Aorta (tissue), 5 donors: ENCODE measurements around the gene EPHX1. TPM values are rescaled to one million over a fixed set of nuclear protein-coding genes. Genes with fewer than 3 reads are reported as not detected.

Experiments used
- ATAC-seq: fragments of 200-7000 bp; cut with Tn5 transposase; one replicate; pipeline ENCODE4 v1.9.1; 2022; ENCODE audit warnings: moderate library complexity; ENCODE audit not compliant: low FRiP score
- DNase-seq, 2 donors: peaks; one replicate each; pipeline ENCODE4 v3.0.0-alpha.2; 2020
- H3K27ac ChIP-seq, 2 donors: one replicate each; pipeline ENCODE4 v1.5.1; 2013; ENCODE audit warnings: low read length in 2 of 2, mild to moderate bottlenecking in 2 of 2, moderate library complexity in 2 of 2, control low read depth in 1 of 2, inconsistent platforms in 1 of 2, low read depth in 1 of 2
- H3K27me3 ChIP-seq, 2 donors: one replicate each; pipeline ENCODE4 v1.6.1; 2013; ENCODE audit warnings: control low read depth in 1 of 2, low read length in 1 of 2, mild to moderate bottlenecking in 1 of 2, moderate library complexity in 1 of 2; ENCODE audit not compliant: insufficient read depth in 2 of 2, control insufficient read depth in 1 of 2
- H3K36me3 ChIP-seq, 2 donors: one replicate each; pipeline ENCODE4 v1.6.1; 2013; ENCODE audit warnings: control low read depth in 1 of 2, low read length in 1 of 2, mild to moderate bottlenecking in 1 of 2; ENCODE audit not compliant: insufficient read depth in 2 of 2, control insufficient read depth in 1 of 2
- H3K4me1 ChIP-seq, 2 donors: one replicate each; pipeline ENCODE4 v1.6.1; 2013; ENCODE audit warnings: low read length in 2 of 2, control low read depth in 1 of 2, mild to moderate bottlenecking in 1 of 2, moderate library complexity in 1 of 2; ENCODE audit not compliant: insufficient read depth in 2 of 2, control insufficient read depth in 1 of 2
- H3K4me3 ChIP-seq, 2 donors: one replicate each; pipeline ENCODE4 v1.5.1; 2013; ENCODE audit warnings: low read length in 2 of 2, control low read depth in 1 of 2, mild to moderate bottlenecking in 1 of 2
- H3K9me3 ChIP-seq: one replicate; pipeline ENCODE4 v1.6.1; 2013; ENCODE audit warnings: mild to moderate bottlenecking, low read length; ENCODE audit not compliant: control insufficient read depth
- WGBS, 2 donors: extraction: QIAGEN DNeasy Blood & Tissue Kit; methylation state at CpG; one replicate each; pipeline ENCODE4 v1.1.7; 2013; 5-methylcytosine and 5-hydroxymethylcytosine counted together
- intact Hi-C, 2 donors: fragments of 100-400 bp; cut with DNase I; formaldehyde crosslinking; loops; one replicate each; pipeline versions ENCODE4 v1.14.2 to v1.15.0; 2022
- polyA plus RNA-seq, 2 donors: library from polyadenylated mRNA; stranded (reverse); fragments of 200-250 nt; gene quantifications; one replicate each; pipeline ENCODE4 v1.2.3, GENCODE V29; 2013
- total RNA-seq, 2 donors: library from RNA; stranded (reverse); fragmentation: NEBNext Ultra II Directional; extraction: Animal tissue kit (Norgen Biotek cat#: 25700); gene quantifications; one replicate each; pipeline ENCODE4 v1.2.1, GENCODE V29; 2021
- donor health status: healthy with polysubstance abuse.
- donor health status: Bipolar disorder and iron deficiency.
- donor health status: DM: no; HTN: no; CAD: no.
- donor health status: DM: no; HTN: no; CAD: no.
- donor health status: DM: yes; HTN: yes; CAD: no.

The EPHX1 gene
- total and polyA plus RNA-seq, 4 donors, result 20.0 to 153 (median 61.9) TPM

DNA sequence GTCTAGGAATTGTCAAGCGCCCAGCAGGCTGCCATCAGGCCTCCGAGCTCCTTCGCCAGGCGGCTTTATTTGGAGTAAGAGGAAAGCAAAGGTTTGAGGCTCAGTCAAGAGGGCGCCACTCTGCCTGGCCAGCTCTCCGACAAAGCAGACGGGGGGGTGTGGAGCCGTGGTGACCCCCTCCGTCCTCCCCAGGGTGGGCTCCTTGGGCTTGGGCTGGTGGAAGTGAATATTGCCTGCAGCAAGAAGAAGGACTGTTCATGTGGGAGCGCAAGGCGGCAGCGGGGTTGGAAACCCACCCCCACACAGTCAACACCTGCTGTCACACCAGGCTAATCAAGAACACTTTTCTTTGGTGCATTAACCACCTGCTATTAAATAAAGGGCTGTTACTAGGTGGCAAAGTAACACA, 14.6 kb downstream of the EPHX1 start:
- H3K27me3 ChIP-seq, result no peaks in the 10 kb centered on the region
- 95% methylated on average over 12 of the region's 12 CpGs for WGBS, 2 donors
- H3K9me3 ChIP-seq, result no peaks in the 10 kb centered on the region
- no peak for ATAC-seq
- intact Hi-C loops, result no loop called here
- peak; percentile 39 to 51 for DNase-seq
- no peak overlapping the region for H3K4me3 ChIP-seq
- no peak overlapping the region for H3K27ac ChIP-seq
- no peaks in the 10 kb centered on the region for H3K4me1 ChIP-seq
- peaks cover 0 to 2% of the 10 kb centered on the region in 2 donors for H3K36me3 ChIP-seq

DNA sequence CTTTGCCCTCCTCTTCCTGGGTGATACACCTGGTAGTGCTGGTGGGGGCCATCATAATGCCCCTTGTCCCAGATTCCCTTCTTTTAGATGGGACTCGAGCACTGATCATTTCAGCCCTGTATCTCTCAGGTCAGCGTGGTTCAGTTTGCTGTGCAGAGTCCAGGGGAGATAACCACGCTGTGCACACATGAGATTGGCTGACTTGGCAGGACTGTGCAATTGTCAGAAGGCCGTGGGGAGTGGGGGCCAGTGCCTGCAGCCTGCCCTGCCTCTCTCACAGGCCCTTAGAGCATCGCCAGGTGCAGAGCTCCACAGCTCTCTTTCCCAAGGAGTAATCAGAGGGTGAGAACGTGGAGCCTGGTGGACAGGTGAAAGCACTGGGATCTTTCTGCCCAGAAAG, 15.2 kb downstream of the EPHX1 start:
- H3K27me3 ChIP-seq, result no peaks in the 10 kb centered on the region
- intact Hi-C loops, result no loop called here
- DNase-seq (peak; percentile 12 to 59), ATAC-seq (peak; percentile 37)
- no peak overlapping the region for H3K27ac ChIP-seq
- no peak overlapping the region for H3K4me3 ChIP-seq
- no peaks in the 10 kb centered on the region for H3K4me1 ChIP-seq
- H3K36me3 ChIP-seq, result peaks cover 0 to 2% of the 10 kb centered on the region in 2 donors
- no peaks in the 10 kb centered on the region for H3K9me3 ChIP-seq
- WGBS, 2 donors, result 86% methylated on average over 6 of the region's 6 CpGs

DNA sequence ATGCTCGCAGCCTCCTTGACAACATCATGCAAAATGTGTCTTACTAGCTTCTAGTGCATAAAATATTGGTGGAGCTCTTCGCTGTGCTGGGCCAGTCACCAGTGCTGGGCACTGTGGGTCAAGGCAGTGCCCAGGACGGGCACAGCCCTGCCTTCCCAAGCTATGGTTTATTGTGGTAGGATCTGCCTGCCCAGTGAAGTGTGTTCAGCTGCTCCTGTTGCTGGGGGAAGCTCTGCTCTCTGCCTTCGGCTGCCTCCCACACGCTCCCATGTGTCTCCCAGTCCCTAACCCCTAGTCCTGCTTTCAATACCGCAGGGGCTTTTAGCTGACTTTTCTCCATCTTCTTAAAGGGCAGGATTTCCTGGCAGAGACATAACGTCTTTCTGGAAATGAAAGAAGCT, 15.7 kb downstream of the EPHX1 start:
- H3K27ac ChIP-seq, result no peak overlapping the region
- H3K36me3 ChIP-seq, result peaks cover 0 to 2% of the 10 kb centered on the region in 2 donors
- no peak for ATAC-seq
- no peaks in the 10 kb centered on the region for H3K4me1 ChIP-seq
- no peak overlapping the region for H3K4me3 ChIP-seq
- no peaks in the 10 kb centered on the region for H3K27me3 ChIP-seq
- 68 to 75% methylated on average over 7 of the region's 7 CpGs for WGBS, 2 donors
- intact Hi-C loops, result no loop called here
- H3K9me3 ChIP-seq, result no peaks in the 10 kb centered on the region
- peak; percentile 41 to 56 for DNase-seq

- Histone ChIP-seq H3K27ac (no peak overlapping the region), H3K4me1 (no peaks in the 10 kb centered on the region), H3K4me3 (no peak overlapping the region), H3K36me3 (peaks cover 0 to 2% of the 10 kb centered on the region in 2 donors), H3K27me3 (no peaks in the 10 kb centered on the region), H3K9me3 (no peaks in the 10 kb centered on the region)
- 80 to 96% methylated on average over 8 of the region's 8 CpGs for WGBS, 2 donors
- ATAC-seq (no peak), DNase-seq (peak; percentile 18 to 45)
- intact Hi-C loops, result no loop called here
Observed at GRCh38 chr1:225827076-225827475, 17.2 kb downstream of the EPHX1 start.

- Histone ChIP-seq H3K27me3 (no peaks in the 10 kb centered on the region), H3K4me1 (no peaks in the 10 kb centered on the region), H3K36me3 (peaks cover 0 to 2% of the 10 kb centered on the region in 2 donors), H3K4me3 (no peak overlapping the region), H3K9me3 (no peaks in the 10 kb centered on the region), H3K27ac (no peak overlapping the region)
- no peak for ATAC-seq
- intact Hi-C loops, result no loop called here
- whole genome bisulfite sequencing, 2 donors, result 94% methylated on average over 14 of the region's 14 CpGs
- DNase-seq, result peak; percentile 30 to 64
Observed at GRCh38 chr1:225828706-225829345, 18.9 kb downstream of the EPHX1 start.

DNA sequence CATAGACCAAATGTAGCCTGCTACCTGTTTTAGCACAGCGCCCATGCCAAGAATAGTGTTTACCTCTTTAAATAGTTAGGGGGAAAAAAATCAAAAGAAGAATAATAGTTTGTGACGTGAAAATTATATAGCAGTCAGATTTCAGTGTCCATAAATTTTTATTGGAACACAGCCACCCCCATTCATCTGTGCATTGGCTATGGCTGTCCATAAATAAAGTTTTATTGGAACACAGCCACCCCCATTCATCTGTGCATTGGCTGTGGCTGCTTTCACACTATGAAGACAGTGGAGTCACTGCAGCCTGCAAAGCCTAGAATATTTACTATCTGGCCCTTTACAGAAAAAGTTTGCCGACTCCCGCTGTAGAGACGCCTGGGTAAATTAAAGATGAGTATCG, 20.9 kb downstream of the EPHX1 start:
- 84 to 88% methylated on average over 6 of the region's 6 CpGs for WGBS, 2 donors
- no peaks in the 10 kb centered on the region for H3K27me3 ChIP-seq
- intact Hi-C loops, result no loop called here
- no peaks in the 10 kb centered on the region for H3K4me1 ChIP-seq
- no peak overlapping the region for H3K27ac ChIP-seq
- H3K9me3 ChIP-seq, result no peaks in the 10 kb centered on the region
- ATAC-seq (no peak), DNase-seq (peak in 1 of 2 donors; percentile 15)
- H3K4me3 ChIP-seq, result no peak overlapping the region
- H3K36me3 ChIP-seq, result peaks cover 0 to 2% of the 10 kb centered on the region in 2 donors

DNA sequence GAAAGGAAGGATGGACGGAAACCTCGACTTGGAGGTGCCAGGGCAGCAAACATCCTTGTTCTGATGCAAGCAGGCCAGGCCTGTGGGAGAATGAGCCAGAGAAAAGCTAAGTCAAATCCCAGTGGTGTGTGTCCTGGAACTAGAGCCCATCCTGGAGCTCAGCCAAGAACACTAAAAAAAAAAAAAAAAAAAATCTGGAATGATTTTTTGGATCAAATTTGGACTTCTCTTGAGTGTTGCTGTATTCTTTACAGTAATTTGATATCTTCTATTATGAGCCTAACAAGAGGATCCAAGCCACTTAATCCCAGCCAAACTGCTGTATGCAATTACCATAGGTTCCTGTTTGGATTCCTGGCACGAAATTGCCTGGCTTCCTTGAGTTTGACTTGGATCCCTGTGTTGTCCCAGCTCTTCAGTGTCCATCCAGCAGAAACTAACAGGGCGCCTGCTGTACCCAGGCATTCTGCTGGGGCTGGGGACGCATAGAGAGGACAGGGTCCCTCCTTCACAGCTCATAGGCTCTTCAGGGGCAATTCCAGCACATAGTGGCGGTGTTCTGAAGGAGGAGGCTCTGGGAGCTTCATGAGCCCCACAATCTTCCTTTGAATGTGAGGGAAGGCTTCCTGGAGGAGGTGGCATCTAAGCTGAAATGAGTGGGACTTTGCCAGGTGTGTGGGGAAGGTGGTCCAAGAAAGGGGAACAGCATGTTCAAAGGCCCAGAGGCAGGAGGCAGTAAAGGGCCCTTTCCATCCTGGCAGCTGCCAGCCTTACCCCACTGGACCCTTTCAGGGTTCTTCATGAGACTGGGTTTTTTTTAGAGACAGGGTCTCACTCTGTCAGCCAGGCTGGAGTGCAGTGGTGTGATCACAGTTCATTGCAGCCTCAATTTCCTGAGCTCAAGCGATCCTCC, 24.7 kb downstream of the EPHX1 start:
- ATAC-seq (peak; percentile 93), DNase-seq (peak; percentile 83 to 84)
- Histone ChIP-seq H3K27me3 (no peaks in the 10 kb centered on the region), H3K4me3 (no peak overlapping the region), H3K27ac (peak overlapping the region in 1 of 2 donors; percentile 72), H3K9me3 (no peaks in the 10 kb centered on the region), H3K4me1 (no peaks in the 10 kb centered on the region), H3K36me3 (no peaks in the 10 kb centered on the region)
- WGBS, 2 donors, result 18 to 23% methylated on average over 7 of the region's 7 CpGs
- intact Hi-C loops, result loop anchor here in 1 of 2 donors (2.0 kb wide), 1 partner anchor 18 kb away; no protein-coding TSS in a partner anchor

- peak overlapping the region in 1 of 2 donors; percentile 21 for H3K27ac ChIP-seq
- no peak overlapping the region for H3K4me3 ChIP-seq
- H3K4me1 ChIP-seq, result no peaks in the 10 kb centered on the region
- intact Hi-C loops, result loop anchor here in 1 of 2 donors (2.0 kb wide), 1 partner anchor 19 kb away; no protein-coding TSS in a partner anchor
- ATAC-seq, result no peak
- no peaks in the 10 kb centered on the region for H3K9me3 ChIP-seq
- H3K27me3 ChIP-seq, result no peaks in the 10 kb centered on the region
- H3K36me3 ChIP-seq, result no peaks in the 10 kb centered on the region
- WGBS, 2 donors, result 0 to 7% methylated on average over 3 of the region's 3 CpGs
- peak; percentile 74 to 91 for DNase-seq
Observed at GRCh38 chr1:225835856-225836255, 25.9 kb downstream of the EPHX1 start.
